MCF 10A (cell line): ENCODE results near the gene PSMB1. TPM values are rescaled to one million over a fixed set of nuclear protein-coding genes. Genes with fewer than 3 reads are reported as not detected.
A peak's percentile ranks its signal among the peaks of the same experiment; 100 is the strongest.

Source experiments
- BruUV-seq: library from RNA; stranded (reverse); fragments of 400-500 nt; replicated peaks from 2 replicates; lab custom pipeline; 2021; lab: Mats Ljungman, UMichigan
- CTCF ChIA-PET: fragments of 300-600 bp; sonication (Branson Sonifier 250); formaldehyde crosslinking; extraction: SDS; loops from one replicate; lab custom pipeline; 2021; ENCODE audit warnings: antibody characterized with exemption, inconsistent platforms; lab: Yijun Ruan, JAX
- POLR2A ChIA-PET: fragments of 300-600, 350-650 bp; sonication (Branson Sonifier 250); formaldehyde crosslinking; extraction: SDS; loops from one replicate; lab custom pipeline; 2020; ENCODE audit warnings: antibody characterized with exemption, inconsistent platforms; lab: Yijun Ruan, JAX
- DNase-seq: peaks from one replicate; pipeline ENCODE4 v3.0.0-alpha.2; 2018; ENCODE audit not compliant: unreplicated experiment
- H3K27ac Mint-ChIP-seq: one replicate; pipeline ENCODE4 v1.8.0; 2022; ENCODE audit warnings: mild to moderate bottlenecking, low read depth, mixed read lengths; ENCODE audit not compliant: unreplicated experiment
- H3K27me3 Mint-ChIP-seq: one replicate; pipeline ENCODE4 v1.8.0; 2022; ENCODE audit warnings: mixed read lengths; ENCODE audit not compliant: insufficient read depth, unreplicated experiment
- H3K36me3 Mint-ChIP-seq: one replicate; pipeline ENCODE4 v1.8.0; 2022; ENCODE audit warnings: mild to moderate bottlenecking, moderate library complexity, mixed read lengths; ENCODE audit not compliant: insufficient read depth, unreplicated experiment
- H3K4me1 Mint-ChIP-seq: one replicate; pipeline ENCODE4 v1.8.0; 2022; ENCODE audit warnings: mixed read lengths; ENCODE audit not compliant: insufficient read depth, unreplicated experiment
- H3K4me3 Mint-ChIP-seq: one replicate; pipeline ENCODE4 v1.8.0; 2022; ENCODE audit warnings: mild to moderate bottlenecking, moderate library complexity, mixed read lengths; ENCODE audit not compliant: unreplicated experiment
- H3K9me3 Mint-ChIP-seq: one replicate; pipeline ENCODE4 v1.8.0; 2022; ENCODE audit warnings: mixed read lengths; ENCODE audit not compliant: unreplicated experiment
- CTCF ChIP-seq: fragments of 200-600 bp; IDR thresholded peaks from one replicate; pipeline ENCODE4 v1.8.0; 2022; ENCODE audit warnings: antibody characterized with exemption, mild to moderate bottlenecking; ENCODE audit not compliant: unreplicated experiment
- intact Hi-C: fragments of 100-400 bp; cut with micrococcal nuclease; formaldehyde crosslinking; loops from 2 replicates; pipeline ENCODE4 v1.14.1; 2022
- total RNA-seq: library from RNA; stranded (reverse); gene quantifications from 2 replicates; pipeline ENCODE4 v1.2.3, GENCODE V29; 2022

The PSMB1 gene
- total RNA-seq, 1 experiment from 2014 or later = 161 TPM

GRCh38 chr6:170524172-170524502 is 29.0 kb downstream of the PSMB1 start:
- peaks cover 20% of the 10 kb centered on the region for H3K27me3 Mint-ChIP-seq
- H3K9me3 Mint-ChIP-seq = no peaks in the 10 kb centered on the region
- no TSS peak for BruUV-seq
- intact Hi-C loops = no loop called here
- H3K4me3 Mint-ChIP-seq = no peak overlapping the region
- CTCF ChIA-PET = interaction anchor here (0.6 to 1.4 kb wide), 4 partner anchors 212 to 692 kb away, joined by 3 to 6 read pairs (median 3); no protein-coding TSS in a partner anchor
- POLR2A ChIA-PET = no interaction called here
- no peaks in the 10 kb centered on the region for H3K4me1 Mint-ChIP-seq
- H3K27ac Mint-ChIP-seq = no peak overlapping the region
- no peak for TF ChIP-seq CTCF
- H3K36me3 Mint-ChIP-seq = no peaks in the 10 kb centered on the region
- no peak for DNase-seq

GRCh38 chr6:170523256-170524171 is 29.6 kb downstream of the PSMB1 start:
- CTCF ChIA-PET = interaction anchor here (0.6 to 1.4 kb wide), 4 partner anchors 212 to 692 kb away, joined by 3 to 6 read pairs (median 3); no protein-coding TSS in a partner anchor
- POLR2A ChIA-PET = interaction anchor here (0.5 to 1.1 kb wide), 2 partner anchors 29 to 579 kb away, joined by 3 to 4 read pairs; no protein-coding TSS in a partner anchor
- peaks cover 27% of the 10 kb centered on the region for H3K27me3 Mint-ChIP-seq
- no peak for DNase-seq
- no peak for TF ChIP-seq CTCF
- H3K9me3 Mint-ChIP-seq = no peaks in the 10 kb centered on the region
- H3K4me3 Mint-ChIP-seq = no peak overlapping the region
- no peak overlapping the region for H3K27ac Mint-ChIP-seq
- intact Hi-C loops = no loop called here
- no peaks in the 10 kb centered on the region for H3K36me3 Mint-ChIP-seq
- BruUV-seq = no TSS peak
- no peaks in the 10 kb centered on the region for H3K4me1 Mint-ChIP-seq

- Mint-ChIP-seq H3K4me1 (no peaks in the 10 kb centered on the region), H3K36me3 (no peaks in the 10 kb centered on the region), H3K27me3 (peaks cover 35% of the 10 kb centered on the region), H3K27ac (no peak overlapping the region), H3K4me3 (no peak overlapping the region), H3K9me3 (no peaks in the 10 kb centered on the region)
- ChIA-PET CTCF (interaction anchor here (1.2 kb wide), 1 partner anchor 691 kb away, joined by 3 read pairs; no protein-coding TSS in a partner anchor), POLR2A (interaction anchor here (0.5 to 1.1 kb wide), 3 partner anchors 30 to 717 kb away, joined by 3 to 4 read pairs (median 4); no protein-coding TSS in a partner anchor)
- TF ChIP-seq CTCF = peak; percentile 45
- no TSS peak for BruUV-seq
- peak; percentile 27 for DNase-seq
- intact Hi-C loops = no loop called here
Measured at GRCh38 chr6:170522565-170523183, 30.4 kb downstream of the PSMB1 start.
